Measurements from ENCODE around the gene H2AZ1. TPM values are rescaled to one million over a fixed set of nuclear protein-coding genes. Genes with fewer than 3 reads are reported as not detected.

H2AZ1 gene
- total and polyA plus RNA-seq, 7 donors: 57.9 to 256 (median 101) TPM

- TF ChIP-seq CTCF (IDR thresholded peaks at IDR 0.05): peak; percentile 9
- 2 to 6% (median 2%) methylated on average over 29 to 87 of the region's 87 CpGs for WGBS, 3 donors
- Histone ChIP-seq H3K27me3 (ENCODE audit: insufficient read depth in 3 of 3, low read length in 2 of 3) (no peaks in the 10 kb centered on the region), H3K36me3 (ENCODE audit: insufficient read depth in 1 of 2, low read depth in 1 of 2) (peaks cover 2 to 5% of the 10 kb centered on the region in 2 donors), H3K27ac (peak within 1 kb of the TSS; percentile 83), H3K4me1 (peaks cover 31% of the 10 kb centered on the region), H3K4me3 (peak within 1 kb of the TSS; percentile 77), H3K9me3 (no peaks in the 10 kb centered on the region)
- intact Hi-C loops (cut with DNase I): loop anchor here (2.0 to 10.0 kb wide), 4 partner anchors 52 to 384 kb away; partner anchors contain the start of genes DAPP1 (in 1 of the 2), LAMTOR3 (in 1 of the 2) and TRMT10A (in 1 of the 2)
- peak; percentile 46 to 60 (median 54) for ATAC-seq
- DNase-seq: peak; percentile 81 to 89
Observed at GRCh38 chr4:99946356-99947189, 3.5 kb downstream of the H2AZ1 start, which contains the start of gene DNAJB14. Gene DNAJB14 (minus strand): TSS chr4:99946618. CDS start chr4:99946571, 47 bp downstream.

- no peak for TF ChIP-seq CTCF (IDR thresholded peaks at IDR 0.05)
- Histone ChIP-seq H3K4me3 (peak overlapping the region; percentile 77), H3K27ac (peak overlapping the region; percentile 83), H3K27me3 (ENCODE audit: insufficient read depth in 3 of 3, low read length in 2 of 3) (no peaks in the 10 kb centered on the region), H3K9me3 (no peaks in the 10 kb centered on the region), H3K36me3 (ENCODE audit: insufficient read depth in 1 of 2, low read depth in 1 of 2) (peaks cover 2 to 5% of the 10 kb centered on the region in 2 donors), H3K4me1 (peaks cover 27% of the 10 kb centered on the region)
- 1 to 2% (median 2%) methylated on average over 21 to 25 of the region's 25 CpGs for WGBS, 3 donors
- DNase-seq: no peak
- intact Hi-C loops (cut with DNase I): loop anchor here (2.0 to 10.0 kb wide), 4 partner anchors 51 to 384 kb away; partner anchors contain the start of genes DAPP1 (in 1 of the 2), LAMTOR3 (in 1 of the 2) and TRMT10A (in 1 of the 2)
- ATAC-seq: peak in 1 of 4 donors; percentile 9
Observed at GRCh38 chr4:99945718-99946355, 4.2 kb downstream of the H2AZ1 start.

GRCh38 chr4:99943904-99944437 lies 6.1 kb downstream of the H2AZ1 start:
- H3K27me3 ChIP-seq (ENCODE audit: insufficient read depth in 3 of 3, low read length in 2 of 3): no peaks in the 10 kb centered on the region
- 89 to 97% (median 90%) methylated on average over 2 of the region's 2 CpGs for WGBS, 3 donors
- ATAC-seq (no peak), DNase-seq (no peak)
- H3K36me3 ChIP-seq (ENCODE audit: insufficient read depth in 1 of 2, low read depth in 1 of 2): peaks cover 2 to 5% of the 10 kb centered on the region in 2 donors
- no peak overlapping the region for H3K27ac ChIP-seq
- peaks cover 27% of the 10 kb centered on the region for H3K4me1 ChIP-seq
- no peaks in the 10 kb centered on the region for H3K9me3 ChIP-seq
- intact Hi-C loops (cut with DNase I): loop anchor here in 1 of 2 donors (10.0 kb wide), 2 partner anchors 129 to 319 kb away; partner anchors contain the start of gene DAPP1
- no peak for TF ChIP-seq CTCF (IDR thresholded peaks at IDR 0.05)
- H3K4me3 ChIP-seq: no peak overlapping the region

GRCh38 chr4:99938243-99938753 lies 11.8 kb downstream of the H2AZ1 start:
- no peaks in the 10 kb centered on the region for H3K4me1 ChIP-seq
- WGBS, 3 donors: 94 to 95% (median 95%) methylated on average over 3 of the region's 3 CpGs
- DNase-seq (no peak), ATAC-seq (no peak)
- no peak overlapping the region for H3K4me3 ChIP-seq
- no peaks in the 10 kb centered on the region for H3K27me3 ChIP-seq (ENCODE audit: insufficient read depth in 3 of 3, low read length in 2 of 3)
- intact Hi-C loops (cut with DNase I): no loop called here
- no peaks in the 10 kb centered on the region for H3K36me3 ChIP-seq (ENCODE audit: insufficient read depth in 1 of 2, low read depth in 1 of 2)
- peaks cover 17% of the 10 kb centered on the region for H3K9me3 ChIP-seq
- no peak overlapping the region for H3K27ac ChIP-seq
- TF ChIP-seq CTCF (IDR thresholded peaks at IDR 0.05): no peak
